Measurements from ENCODE around the gene GNL2.
"Not testable (repeated sequence)": the region's sequence is repeated elsewhere in the genome, so short reads cannot be mapped to it uniquely, and the experiment has no call there.

The GNL2 gene

DNA sequence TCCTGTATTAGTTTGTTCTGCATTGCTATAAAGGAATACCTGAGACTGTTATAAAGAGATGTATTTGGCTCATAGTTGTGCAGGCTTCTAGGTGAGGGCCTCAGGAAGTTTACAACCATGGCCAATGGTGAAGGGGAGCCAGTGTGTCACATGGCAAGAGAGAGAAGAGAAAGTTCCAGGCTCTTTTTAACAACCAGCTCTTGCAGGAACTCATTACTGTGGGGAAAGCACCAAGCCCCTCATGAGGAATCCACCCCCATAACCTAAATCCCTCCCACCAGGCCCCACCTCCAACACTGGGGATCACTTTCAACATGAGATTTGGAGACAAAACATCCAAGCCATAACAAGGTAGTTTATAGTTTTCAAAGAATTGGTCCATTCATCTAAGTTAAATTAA lies 76.1 kb downstream of the GNL2 start:
- H3K4me3 ChIP-seq (ENCODE audit: low read depth, low read length) = no peak overlapping the region
- TF ChIP-seq, protein P1, sequence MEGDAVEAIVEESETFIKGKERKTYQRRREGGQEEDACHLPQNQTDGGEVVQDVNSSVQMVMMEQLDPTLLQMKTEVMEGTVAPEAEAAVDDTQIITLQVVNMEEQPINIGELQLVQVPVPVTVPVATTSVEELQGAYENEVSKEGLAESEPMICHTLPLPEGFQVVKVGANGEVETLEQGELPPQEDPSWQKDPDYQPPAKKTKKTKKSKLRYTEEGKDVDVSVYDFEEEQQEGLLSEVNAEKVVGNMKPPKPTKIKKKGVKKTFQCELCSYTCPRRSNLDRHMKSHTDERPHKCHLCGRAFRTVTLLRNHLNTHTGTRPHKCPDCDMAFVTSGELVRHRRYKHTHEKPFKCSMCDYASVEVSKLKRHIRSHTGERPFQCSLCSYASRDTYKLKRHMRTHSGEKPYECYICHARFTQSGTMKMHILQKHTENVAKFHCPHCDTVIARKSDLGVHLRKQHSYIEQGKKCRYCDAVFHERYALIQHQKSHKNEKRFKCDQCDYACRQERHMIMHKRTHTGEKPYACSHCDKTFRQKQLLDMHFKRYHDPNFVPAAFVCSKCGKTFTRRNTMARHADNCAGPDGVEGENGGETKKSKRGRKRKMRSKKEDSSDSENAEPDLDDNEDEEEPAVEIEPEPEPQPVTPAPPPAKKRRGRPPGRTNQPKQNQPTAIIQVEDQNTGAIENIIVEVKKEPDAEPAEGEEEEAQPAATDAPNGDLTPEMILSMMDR (IDR thresholded peaks at IDR 0.05; ENCODE audit: borderline replicate concordance, insufficient read depth, low read depth, low read length) = no peak

DNA sequence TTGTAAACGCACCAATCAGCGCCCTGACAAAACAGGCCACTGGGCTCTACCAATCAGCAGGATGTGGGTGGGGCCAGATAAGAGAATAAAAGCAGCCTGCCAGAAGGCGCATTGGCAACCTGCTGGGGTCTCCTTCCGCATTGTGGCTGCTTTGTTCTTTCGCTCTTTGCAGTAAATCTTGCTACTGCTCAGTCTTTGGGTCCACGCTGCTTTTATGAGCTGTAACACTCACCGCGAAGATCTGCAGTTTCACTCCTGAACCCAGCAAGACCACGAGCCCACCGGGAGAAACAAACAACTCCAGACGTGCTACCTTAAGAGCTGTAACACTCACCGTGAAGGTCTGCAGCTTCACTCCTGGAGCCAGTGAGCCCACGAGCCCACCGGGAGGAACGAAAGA lies 76.8 kb downstream of the GNL2 start:
- H3K4me3 ChIP-seq (ENCODE audit: low read depth, low read length) = not testable (repeated sequence)

DNA sequence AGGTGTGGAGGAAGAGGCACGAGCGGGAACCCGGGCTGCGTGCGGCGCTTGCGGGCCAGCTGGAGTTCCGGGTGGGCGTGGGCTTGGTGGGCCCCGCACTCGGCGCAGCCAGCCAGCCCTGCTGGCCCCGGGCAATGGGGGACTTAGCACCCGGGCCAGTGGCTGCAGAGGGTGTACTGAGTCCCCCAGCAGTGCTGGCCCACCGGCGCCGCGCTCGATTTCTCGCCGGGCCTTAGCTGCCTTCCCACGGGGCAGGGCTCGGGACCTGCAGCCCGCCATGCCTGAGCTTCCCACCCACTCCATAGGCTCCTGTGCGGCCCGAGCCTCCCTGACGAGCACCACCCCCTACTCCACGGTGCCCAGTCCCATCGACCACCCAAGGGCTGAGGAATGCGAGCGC lies 77.5 kb downstream of the GNL2 start:
- not testable (repeated sequence) for H3K4me3 ChIP-seq (ENCODE audit: low read depth, low read length)

DNA sequence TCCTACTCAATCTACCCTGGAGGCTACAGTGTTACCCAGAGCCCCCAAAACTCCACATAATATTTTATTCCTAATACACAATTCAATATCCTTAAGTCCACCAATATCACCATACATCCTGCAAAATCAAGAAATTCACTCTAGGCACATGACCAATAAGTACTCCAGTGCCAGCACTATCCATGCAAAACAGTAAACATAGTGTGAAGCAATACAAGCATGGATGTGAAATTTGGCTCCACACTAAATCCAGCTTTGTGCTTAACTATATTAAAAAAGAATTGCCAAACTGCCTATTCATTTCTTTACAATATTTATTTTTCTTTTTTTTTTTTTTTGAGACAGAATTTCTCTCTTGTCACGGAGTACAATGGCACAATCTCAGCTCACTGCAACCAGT lies 78.2 kb downstream of the GNL2 start:
- no peak overlapping the region for H3K4me3 ChIP-seq (ENCODE audit: low read depth, low read length)
- TF ChIP-seq, protein P1 (IDR thresholded peaks at IDR 0.05; ENCODE audit: borderline replicate concordance, insufficient read depth, low read depth, low read length) = no peak
